Panc1 (cell line): Measurements from ENCODE around the gene DPYSL5.

Experiments used
- CTCF ChIP-seq: fragments of 450-650 bp; IDR thresholded peaks from 2 replicates; pipeline ENCODE4 v1.5.1; 2017; ENCODE audit warnings: mild to moderate bottlenecking
- POLR2AphosphoS5 ChIP-seq: IDR thresholded peaks from 2 replicates; pipeline ENCODE4 v1.6.1; 2012; ENCODE audit warnings: mild to moderate bottlenecking, low read depth, low read length, moderate library complexity
- REST ChIP-seq, 2 experiments: IDR thresholded peaks; 2 replicates each; pipeline ENCODE4 v1.6.1; 2011 to 2012; ENCODE audit warnings: low read depth in 2 of 2, control low read depth in 1 of 2, low read length in 1 of 2, mild to moderate bottlenecking in 1 of 2, moderate library complexity in 1 of 2; ENCODE audit not compliant: insufficient read depth in 1 of 2
- SIN3A ChIP-seq: IDR thresholded peaks from 2 replicates; pipeline ENCODE4 v1.6.1; 2012; ENCODE audit warnings: low read depth, mild to moderate bottlenecking, low read length, moderate library complexity, borderline replicate concordance; ENCODE audit not compliant: insufficient read depth
- TCF7L2 ChIP-seq: IDR thresholded peaks from 2 replicates; pipeline ENCODE4 v1.6.1; 2011; ENCODE audit warnings: mild to moderate bottlenecking, low read depth, low read length, inconsistent platforms

- TF ChIP-seq REST (IDR thresholded peaks at IDR 0.05; ENCODE audit: insufficient read depth in 1 of 2, low read depth in 2 of 2, low read length in 1 of 2) = no peak
- no peak for TF ChIP-seq POLR2AphosphoS5
- TF ChIP-seq CTCF = no peak
- TF ChIP-seq TCF7L2 = no peak
- TF ChIP-seq SIN3A = no peak
Observed at GRCh38 chr2:26986576-26986975, 138.6 kb downstream of the DPYSL5 start.
